Measurements from ENCODE around the gene STARD3. TPM values are rescaled to one million over a fixed set of nuclear protein-coding genes. Genes with fewer than 3 reads are reported as not detected.
A peak's percentile ranks its signal among the peaks of the same experiment; 100 is the strongest.

Gene STARD3
- total and polyA plus RNA-seq, 2 of the 13 experiments (the other 11 are each of a cell fraction or from before 2014, with no cell fraction given) = 34.6 to 100 TPM

DNA sequence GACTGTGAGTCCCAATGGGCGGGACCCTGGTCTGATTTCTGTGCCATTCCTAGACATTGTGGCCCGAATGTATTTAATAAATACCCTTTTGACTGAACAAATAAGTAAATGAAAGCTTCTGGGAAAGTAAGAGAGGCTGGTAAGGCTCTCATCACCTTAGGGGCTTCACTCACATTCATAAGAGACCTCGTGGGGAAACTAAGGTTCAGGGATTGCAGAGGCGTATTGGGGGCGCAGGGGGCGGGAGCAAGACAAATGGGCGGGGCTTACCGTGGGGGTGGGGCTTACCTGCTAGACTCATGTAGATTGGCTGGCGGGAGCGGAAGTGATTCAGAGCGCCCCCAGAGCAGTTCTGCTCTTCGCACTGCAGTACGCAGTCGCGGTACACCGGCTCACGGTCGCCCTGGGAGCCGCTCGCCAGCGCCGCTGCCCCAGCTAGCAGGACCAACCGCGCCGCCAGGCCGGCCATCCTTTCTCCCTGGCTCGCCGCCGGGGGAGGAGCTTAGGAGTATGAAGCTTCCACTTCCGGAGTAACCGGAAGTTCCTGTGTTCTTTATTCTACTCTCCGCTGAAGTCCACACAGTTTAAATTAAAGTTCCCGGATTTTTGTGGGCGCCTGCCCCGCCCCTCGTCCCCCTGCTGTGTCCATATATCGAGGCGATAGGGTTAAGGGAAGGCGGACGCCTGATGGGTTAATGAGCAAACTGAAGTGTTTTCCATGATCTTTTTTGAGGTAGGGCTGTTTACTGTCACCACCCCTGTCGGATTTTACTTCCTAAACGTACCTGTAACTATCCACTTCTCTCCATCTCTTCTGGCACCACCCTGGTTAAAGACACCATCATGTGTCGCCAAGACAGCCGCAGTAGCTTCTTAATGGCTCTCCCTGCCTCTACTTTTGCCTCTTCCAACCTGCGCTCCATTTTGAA, 50.9 kb downstream of the STARD3 start, which contains the start of gene PGAP3 (continued):
- TF ChIP-seq, protein P1, sequence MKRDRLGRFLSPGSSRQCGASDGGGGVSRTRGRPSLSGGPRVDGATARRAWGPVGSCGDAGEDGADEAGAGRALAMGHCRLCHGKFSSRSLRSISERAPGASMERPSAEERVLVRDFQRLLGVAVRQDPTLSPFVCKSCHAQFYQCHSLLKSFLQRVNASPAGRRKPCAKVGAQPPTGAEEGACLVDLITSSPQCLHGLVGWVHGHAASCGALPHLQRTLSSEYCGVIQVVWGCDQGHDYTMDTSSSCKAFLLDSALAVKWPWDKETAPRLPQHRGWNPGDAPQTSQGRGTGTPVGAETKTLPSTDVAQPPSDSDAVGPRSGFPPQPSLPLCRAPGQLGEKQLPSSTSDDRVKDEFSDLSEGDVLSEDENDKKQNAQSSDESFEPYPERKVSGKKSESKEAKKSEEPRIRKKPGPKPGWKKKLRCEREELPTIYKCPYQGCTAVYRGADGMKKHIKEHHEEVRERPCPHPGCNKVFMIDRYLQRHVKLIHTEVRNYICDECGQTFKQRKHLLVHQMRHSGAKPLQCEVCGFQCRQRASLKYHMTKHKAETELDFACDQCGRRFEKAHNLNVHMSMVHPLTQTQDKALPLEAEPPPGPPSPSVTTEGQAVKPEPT (CRISPR knock-in tag; IDR thresholded peaks at IDR 0.05; ENCODE audit: low read depth) = no peak
- TF ChIP-seq, protein P2, sequence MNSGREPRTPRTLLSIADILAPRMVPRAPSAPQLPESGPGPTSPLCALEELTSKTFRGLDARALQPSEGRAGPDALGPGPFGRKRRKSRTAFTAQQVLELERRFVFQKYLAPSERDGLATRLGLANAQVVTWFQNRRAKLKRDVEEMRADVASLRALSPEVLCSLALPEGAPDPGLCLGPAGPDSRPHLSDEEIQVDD (CRISPR knock-in tag; IDR thresholded peaks at IDR 0.05; ENCODE audit: borderline replicate concordance) = no peak
- TF ChIP-seq, protein P3, sequence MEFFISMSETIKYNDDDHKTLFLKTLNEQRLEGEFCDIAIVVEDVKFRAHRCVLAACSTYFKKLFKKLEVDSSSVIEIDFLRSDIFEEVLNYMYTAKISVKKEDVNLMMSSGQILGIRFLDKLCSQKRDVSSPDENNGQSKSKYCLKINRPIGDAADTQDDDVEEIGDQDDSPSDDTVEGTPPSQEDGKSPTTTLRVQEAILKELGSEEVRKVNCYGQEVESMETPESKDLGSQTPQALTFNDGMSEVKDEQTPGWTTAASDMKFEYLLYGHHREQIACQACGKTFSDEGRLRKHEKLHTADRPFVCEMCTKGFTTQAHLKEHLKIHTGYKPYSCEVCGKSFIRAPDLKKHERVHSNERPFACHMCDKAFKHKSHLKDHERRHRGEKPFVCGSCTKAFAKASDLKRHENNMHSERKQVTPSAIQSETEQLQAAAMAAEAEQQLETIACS (CRISPR knock-in tag; IDR thresholded peaks at IDR 0.05) = no peak
- TF ChIP-seq FOSL1 (CRISPR knock-in tag; IDR thresholded peaks at IDR 0.05; ENCODE audit: borderline replicate concordance) = no peak
- TF ChIP-seq NCOA5 (CRISPR knock-in tag; IDR thresholded peaks at IDR 0.05) = 0 out of 2 replicates have a peak, but pooled peaks have one; percentile 17
- TF ChIP-seq ZSCAN9 (CRISPR knock-in tag; IDR thresholded peaks at IDR 0.05; ENCODE audit: borderline replicate concordance) = no peak
- TF ChIP-seq BRD4 (CRISPR knock-in tag; IDR thresholded peaks at IDR 0.05) = peak; percentile 73; the same call in 1 of the 2 replicates
- TF ChIP-seq, protein P4, sequence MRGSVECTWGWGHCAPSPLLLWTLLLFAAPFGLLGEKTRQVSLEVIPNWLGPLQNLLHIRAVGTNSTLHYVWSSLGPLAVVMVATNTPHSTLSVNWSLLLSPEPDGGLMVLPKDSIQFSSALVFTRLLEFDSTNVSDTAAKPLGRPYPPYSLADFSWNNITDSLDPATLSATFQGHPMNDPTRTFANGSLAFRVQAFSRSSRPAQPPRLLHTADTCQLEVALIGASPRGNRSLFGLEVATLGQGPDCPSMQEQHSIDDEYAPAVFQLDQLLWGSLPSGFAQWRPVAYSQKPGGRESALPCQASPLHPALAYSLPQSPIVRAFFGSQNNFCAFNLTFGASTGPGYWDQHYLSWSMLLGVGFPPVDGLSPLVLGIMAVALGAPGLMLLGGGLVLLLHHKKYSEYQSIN (CRISPR knock-in tag; IDR thresholded peaks at IDR 0.05; ENCODE audit: borderline replicate concordance) = no peak
- peak; percentile 91 for TF ChIP-seq PHF20 (CRISPR knock-in tag; IDR thresholded peaks at IDR 0.05)
- no peak for TF ChIP-seq BHLHE40 (IDR thresholded peaks at IDR 0.05; ENCODE audit: low read length)
- TF ChIP-seq ZNF768 (CRISPR knock-in tag; IDR thresholded peaks at IDR 0.05) = peak; percentile 70; the same call in 1 of the 2 replicates
- TF ChIP-seq, protein P5, sequence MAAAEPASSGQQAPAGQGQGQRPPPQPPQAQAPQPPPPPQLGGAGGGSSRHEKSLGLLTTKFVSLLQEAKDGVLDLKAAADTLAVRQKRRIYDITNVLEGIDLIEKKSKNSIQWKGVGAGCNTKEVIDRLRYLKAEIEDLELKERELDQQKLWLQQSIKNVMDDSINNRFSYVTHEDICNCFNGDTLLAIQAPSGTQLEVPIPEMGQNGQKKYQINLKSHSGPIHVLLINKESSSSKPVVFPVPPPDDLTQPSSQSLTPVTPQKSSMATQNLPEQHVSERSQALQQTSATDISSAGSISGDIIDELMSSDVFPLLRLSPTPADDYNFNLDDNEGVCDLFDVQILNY (CRISPR knock-in tag; conservative IDR thresholded peaks at IDR 0.05) = no peak
- peak; percentile 51; the same call in 1 of the 2 replicates for TF ChIP-seq KLF12 (CRISPR knock-in tag; IDR thresholded peaks at IDR 0.05; ENCODE audit: borderline replicate concordance)
- no peak for TF ChIP-seq ZNF207 (IDR thresholded peaks at IDR 0.05; ENCODE audit: borderline replicate concordance)
- TF ChIP-seq ZC3H4 (CRISPR knock-in tag; IDR thresholded peaks at IDR 0.05; ENCODE audit: borderline replicate concordance) = peak; percentile 42
- no peak for TF ChIP-seq ZNF557 (CRISPR knock-in tag; IDR thresholded peaks at IDR 0.05)
- TF ChIP-seq ZNF619 (CRISPR knock-in tag; IDR thresholded peaks at IDR 0.05) = no peak
- no peak for TF ChIP-seq FOXA1 (IDR thresholded peaks at IDR 0.05)
- peak; percentile 14; the same call in 1 of the 2 replicates for TF ChIP-seq FOXA1 (CRISPR knock-in tag; IDR thresholded peaks at IDR 0.05)
- TF ChIP-seq, protein P6, sequence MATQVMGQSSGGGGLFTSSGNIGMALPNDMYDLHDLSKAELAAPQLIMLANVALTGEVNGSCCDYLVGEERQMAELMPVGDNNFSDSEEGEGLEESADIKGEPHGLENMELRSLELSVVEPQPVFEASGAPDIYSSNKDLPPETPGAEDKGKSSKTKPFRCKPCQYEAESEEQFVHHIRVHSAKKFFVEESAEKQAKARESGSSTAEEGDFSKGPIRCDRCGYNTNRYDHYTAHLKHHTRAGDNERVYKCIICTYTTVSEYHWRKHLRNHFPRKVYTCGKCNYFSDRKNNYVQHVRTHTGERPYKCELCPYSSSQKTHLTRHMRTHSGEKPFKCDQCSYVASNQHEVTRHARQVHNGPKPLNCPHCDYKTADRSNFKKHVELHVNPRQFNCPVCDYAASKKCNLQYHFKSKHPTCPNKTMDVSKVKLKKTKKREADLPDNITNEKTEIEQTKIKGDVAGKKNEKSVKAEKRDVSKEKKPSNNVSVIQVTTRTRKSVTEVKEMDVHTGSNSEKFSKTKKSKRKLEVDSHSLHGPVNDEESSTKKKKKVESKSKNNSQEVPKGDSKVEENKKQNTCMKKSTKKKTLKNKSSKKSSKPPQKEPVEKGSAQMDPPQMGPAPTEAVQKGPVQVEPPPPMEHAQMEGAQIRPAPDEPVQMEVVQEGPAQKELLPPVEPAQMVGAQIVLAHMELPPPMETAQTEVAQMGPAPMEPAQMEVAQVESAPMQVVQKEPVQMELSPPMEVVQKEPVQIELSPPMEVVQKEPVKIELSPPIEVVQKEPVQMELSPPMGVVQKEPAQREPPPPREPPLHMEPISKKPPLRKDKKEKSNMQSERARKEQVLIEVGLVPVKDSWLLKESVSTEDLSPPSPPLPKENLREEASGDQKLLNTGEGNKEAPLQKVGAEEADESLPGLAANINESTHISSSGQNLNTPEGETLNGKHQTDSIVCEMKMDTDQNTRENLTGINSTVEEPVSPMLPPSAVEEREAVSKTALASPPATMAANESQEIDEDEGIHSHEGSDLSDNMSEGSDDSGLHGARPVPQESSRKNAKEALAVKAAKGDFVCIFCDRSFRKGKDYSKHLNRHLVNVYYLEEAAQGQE (IDR thresholded peaks at IDR 0.05; ENCODE audit: borderline replicate concordance in 1 of 2, low read depth in 1 of 2, low read length in 2 of 2) = peak in 1 of 2 experiments; percentile 61; a peak in 1 of 4 replicates

Measured in HepG2 (cell line).